ENCODE measurements around the gene AKAP8L. TPM values are rescaled to one million over a fixed set of nuclear protein-coding genes. Genes with fewer than 3 reads are reported as not detected.

Gene AKAP8L
- total RNA-seq, 1 donor from 2014 or later, result 75.3 TPM

- FAIRE-seq (no peak), DNase-seq (ENCODE audit: low read depth) (no peak)
- H3K36me3 ChIP-seq (ENCODE audit: control insufficient read depth, insufficient read depth, low read length), result peaks cover 33% of the 10 kb centered on the region
- no peaks in the 10 kb centered on the region for H3K27me3 ChIP-seq (ENCODE audit: control insufficient read depth, insufficient read depth, low read length)
- H3K4me3 ChIP-seq (ENCODE audit: low read depth, low read length), result no peak overlapping the region
- TF ChIP-seq CTCF (IDR thresholded peaks at IDR 0.05; ENCODE audit: insufficient read depth, low read length, severe bottlenecking), result no peak
Observed at GRCh38 chr19:15404097-15404779, 14.6 kb downstream of the AKAP8L start.

DNA sequence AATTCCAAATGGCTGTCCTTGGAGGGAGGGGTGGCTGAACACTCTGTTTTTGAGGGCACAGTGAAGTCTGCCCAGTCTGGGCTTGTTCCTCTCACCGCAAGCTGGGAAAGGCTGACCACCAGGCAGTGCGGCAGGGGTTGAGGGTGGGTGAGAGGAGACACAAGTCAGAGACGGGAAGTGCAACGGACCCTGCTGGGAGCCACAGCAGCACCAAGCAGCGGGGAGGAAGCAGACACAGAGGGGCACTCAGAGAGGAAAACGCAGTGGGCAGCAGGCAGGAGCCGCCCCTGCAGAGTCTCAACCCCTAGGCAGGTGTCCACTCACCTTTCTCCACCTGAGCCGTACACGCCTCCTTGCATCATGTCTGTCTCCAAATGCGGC, 15.6 kb downstream of the AKAP8L start:
- Histone ChIP-seq H3K4me3 (ENCODE audit: low read depth, low read length) (no peak overlapping the region), H3K27me3 (ENCODE audit: control insufficient read depth, insufficient read depth, low read length) (no peaks in the 10 kb centered on the region), H3K36me3 (ENCODE audit: control insufficient read depth, insufficient read depth, low read length) (peaks cover 37% of the 10 kb centered on the region)
- no peak for TF ChIP-seq CTCF (IDR thresholded peaks at IDR 0.05; ENCODE audit: insufficient read depth, low read length, severe bottlenecking)
- DNase-seq (ENCODE audit: low read depth) (no peak), FAIRE-seq (no peak)

DNA sequence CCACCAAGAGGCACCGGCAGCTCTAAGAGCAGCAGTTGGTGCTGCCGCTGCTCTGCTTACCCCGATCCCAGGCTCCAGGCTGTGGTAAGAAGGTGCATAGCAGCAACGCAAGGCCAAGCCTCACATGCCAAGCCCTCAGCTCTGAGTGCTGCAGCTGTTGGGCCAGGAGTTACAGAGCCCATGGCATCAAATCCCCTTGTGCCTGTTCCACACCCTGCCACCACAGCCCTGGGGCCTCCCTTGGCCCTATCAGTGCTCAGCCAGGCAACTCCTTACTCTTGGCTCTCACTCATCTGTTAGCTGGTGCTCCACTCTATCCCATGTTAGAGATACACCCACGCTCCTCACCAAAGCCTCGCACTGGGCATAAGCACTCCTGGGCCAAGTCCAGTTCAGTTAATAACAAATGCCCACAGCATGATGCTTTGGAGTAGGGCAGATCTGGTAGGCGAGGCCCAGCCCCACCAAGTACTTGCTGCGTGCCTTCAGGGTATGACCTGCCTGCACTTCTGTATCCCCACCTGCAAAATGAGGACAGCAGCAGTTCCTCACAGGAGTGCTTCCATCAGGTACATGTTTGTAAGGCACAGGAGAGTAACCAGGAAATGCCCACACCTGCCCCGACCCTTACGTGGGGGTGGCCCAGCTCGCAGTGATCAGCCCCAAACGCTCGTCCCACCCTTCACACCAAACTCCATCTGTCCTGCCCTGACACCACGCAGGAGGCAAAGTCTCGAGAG, 16.2 kb downstream of the AKAP8L start:
- peak; percentile 93 for FAIRE-seq

GRCh38 chr19:15401397-15401710, 17.4 kb downstream of the AKAP8L start:
- Histone ChIP-seq H3K27me3 (ENCODE audit: control insufficient read depth, insufficient read depth, low read length) (no peaks in the 10 kb centered on the region), H3K36me3 (ENCODE audit: control insufficient read depth, insufficient read depth, low read length) (peaks cover 53% of the 10 kb centered on the region), H3K4me3 (ENCODE audit: low read depth, low read length) (no peak overlapping the region)
- FAIRE-seq (no peak), DNase-seq (ENCODE audit: low read depth) (no peak)
- no peak for TF ChIP-seq CTCF (IDR thresholded peaks at IDR 0.05; ENCODE audit: insufficient read depth, low read length, severe bottlenecking)

More for the DNA sequence above, 16.2 kb downstream of the AKAP8L start:
- no peak overlapping the region for H3K4me3 ChIP-seq (ENCODE audit: low read depth, low read length)
- no peak for TF ChIP-seq CTCF (IDR thresholded peaks at IDR 0.05; ENCODE audit: insufficient read depth, low read length, severe bottlenecking)
- peaks cover 42% of the 10 kb centered on the region for H3K36me3 ChIP-seq (ENCODE audit: control insufficient read depth, insufficient read depth, low read length)
- DNase-seq (ENCODE audit: low read depth), result no peak
- no peaks in the 10 kb centered on the region for H3K27me3 ChIP-seq (ENCODE audit: control insufficient read depth, insufficient read depth, low read length)

DNA sequence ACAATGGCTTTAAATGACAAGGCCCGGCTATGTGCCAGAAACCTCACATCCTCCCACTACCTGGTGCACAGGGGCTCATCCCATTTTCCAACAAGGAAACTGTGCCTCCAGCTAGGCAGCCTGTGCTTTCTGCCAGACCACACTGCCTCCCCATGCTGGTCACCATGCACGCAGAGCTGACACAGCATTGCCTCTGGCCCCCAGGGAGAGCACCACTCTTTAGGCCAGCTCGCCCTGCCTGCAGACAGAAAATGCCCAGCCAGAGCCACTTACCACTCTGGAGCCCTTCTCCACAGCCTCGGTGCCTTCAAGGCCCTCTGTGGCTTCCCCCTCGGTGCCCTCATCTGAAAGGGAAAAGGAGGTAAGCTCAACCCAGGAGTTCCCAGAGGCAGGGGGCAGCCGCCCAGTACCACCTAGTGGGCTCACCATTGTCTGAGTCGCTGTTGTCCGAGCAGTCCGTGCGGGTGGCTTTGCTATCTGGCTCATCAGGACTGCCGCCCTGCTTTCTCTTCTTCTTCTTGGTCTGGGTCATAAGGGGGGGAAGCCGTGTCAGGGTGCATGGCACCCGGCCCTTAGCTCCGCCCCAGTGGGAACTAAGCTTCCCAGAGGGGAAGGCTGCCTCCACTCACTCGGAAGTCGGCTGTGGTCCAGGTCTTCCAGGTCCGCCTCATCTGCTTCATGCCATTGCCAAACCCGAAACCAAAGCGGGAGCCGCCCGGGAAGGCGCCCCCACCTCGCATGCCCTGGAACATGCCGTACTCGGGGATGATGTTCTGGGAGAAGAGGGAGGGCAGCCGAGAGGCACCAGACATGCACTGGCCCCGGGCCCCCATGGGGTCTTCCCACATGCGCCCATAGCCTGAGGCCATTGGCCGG, 18.0 kb downstream of the AKAP8L start:
- FAIRE-seq (no peak), DNase-seq (ENCODE audit: low read depth) (no peak)
- Histone ChIP-seq H3K27me3 (ENCODE audit: control insufficient read depth, insufficient read depth, low read length) (no peaks in the 10 kb centered on the region), H3K36me3 (ENCODE audit: control insufficient read depth, insufficient read depth, low read length) (peaks cover 52% of the 10 kb centered on the region), H3K4me3 (ENCODE audit: low read depth, low read length) (no peak overlapping the region)
- no peak for TF ChIP-seq CTCF (IDR thresholded peaks at IDR 0.05; ENCODE audit: insufficient read depth, low read length, severe bottlenecking)
